Breast epithelium (tissue), 3 donors: ENCODE data around the gene ZRANB1.

Experiments
- POLR2AphosphoS5 ChIP-seq, 3 donors: sonication (generic); formaldehyde crosslinking; IDR thresholded peaks; one replicate each; pipeline ENCODE4 v1.6.1; 2017; ENCODE audit warnings: antibody characterized with exemption in 3 of 3
- TF ChIP-seq, protein P1 (sequence below), 3 donors: fragments of 450-650 bp; IDR thresholded peaks; one replicate each; pipeline ENCODE4 v1.5.1; 2016 to 2017; ENCODE audit warnings: antibody characterized with exemption in 3 of 3, mild to moderate bottlenecking in 3 of 3, moderate library complexity in 3 of 3

GRCh38 chr10:124959564-124959963 is 17.6 kb downstream of the ZRANB1 start:
- no peak for TF ChIP-seq POLR2AphosphoS5 (IDR thresholded peaks at IDR 0.05)
- TF ChIP-seq, protein P1, sequence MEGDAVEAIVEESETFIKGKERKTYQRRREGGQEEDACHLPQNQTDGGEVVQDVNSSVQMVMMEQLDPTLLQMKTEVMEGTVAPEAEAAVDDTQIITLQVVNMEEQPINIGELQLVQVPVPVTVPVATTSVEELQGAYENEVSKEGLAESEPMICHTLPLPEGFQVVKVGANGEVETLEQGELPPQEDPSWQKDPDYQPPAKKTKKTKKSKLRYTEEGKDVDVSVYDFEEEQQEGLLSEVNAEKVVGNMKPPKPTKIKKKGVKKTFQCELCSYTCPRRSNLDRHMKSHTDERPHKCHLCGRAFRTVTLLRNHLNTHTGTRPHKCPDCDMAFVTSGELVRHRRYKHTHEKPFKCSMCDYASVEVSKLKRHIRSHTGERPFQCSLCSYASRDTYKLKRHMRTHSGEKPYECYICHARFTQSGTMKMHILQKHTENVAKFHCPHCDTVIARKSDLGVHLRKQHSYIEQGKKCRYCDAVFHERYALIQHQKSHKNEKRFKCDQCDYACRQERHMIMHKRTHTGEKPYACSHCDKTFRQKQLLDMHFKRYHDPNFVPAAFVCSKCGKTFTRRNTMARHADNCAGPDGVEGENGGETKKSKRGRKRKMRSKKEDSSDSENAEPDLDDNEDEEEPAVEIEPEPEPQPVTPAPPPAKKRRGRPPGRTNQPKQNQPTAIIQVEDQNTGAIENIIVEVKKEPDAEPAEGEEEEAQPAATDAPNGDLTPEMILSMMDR (IDR thresholded peaks at IDR 0.05): no peak
